Stimulated activated CD4-positive, alpha-beta T cell treated with anti-CD3 and anti-CD28 coated beads, Interleukin-15, amount 100 ng/mL, for 1 hour (primary cell): ENCODE measurements around the gene KRT3.
"Not testable (repeated sequence)": the region's sequence is repeated elsewhere in the genome, so short reads cannot be mapped to it uniquely, and the experiment has no call there.

Source experiments
- DNase-seq, 2 donors: peaks; one replicate each; pipeline ENCODE4 v3.0.0-alpha.2; 2020; ENCODE audit warnings: low read depth in 1 of 2, low spot score in 1 of 2

The KRT3 gene

GRCh38 chr12:52763036-52763659 is 32.8 kb downstream of the KRT3 start:
- no peak for DNase-seq

GRCh38 chr12:52761802-52762201 is 34.1 kb downstream of the KRT3 start:
- no peak for DNase-seq

- DNase-seq = not testable (repeated sequence)
Observed at GRCh38 chr12:52761218-52761617, 34.7 kb downstream of the KRT3 start.

- DNase-seq = no peak
Observed at GRCh38 chr12:52760623-52761022, 35.3 kb downstream of the KRT3 start.

- DNase-seq = no peak
Observed at GRCh38 chr12:52759695-52760094, 36.2 kb downstream of the KRT3 start.

- no peak for DNase-seq
Observed at GRCh38 chr12:52759218-52759617, 36.7 kb downstream of the KRT3 start.

- DNase-seq = no peak
Observed at GRCh38 chr12:52757449-52758176, 38.3 kb downstream of the KRT3 start.

- DNase-seq = no peak
Observed at GRCh38 chr12:52756281-52756960, 39.5 kb downstream of the KRT3 start.

GRCh38 chr12:52755533-52755932 is 40.4 kb downstream of the KRT3 start:
- no peak for DNase-seq

- DNase-seq = no peak
Observed at GRCh38 chr12:52754135-52754534, 41.8 kb downstream of the KRT3 start.

- DNase-seq = no peak
Observed at GRCh38 chr12:52753283-52753682, 42.6 kb downstream of the KRT3 start.

GRCh38 chr12:52752516-52752915 is 43.4 kb downstream of the KRT3 start:
- DNase-seq = no peak

- no peak for DNase-seq
Observed at GRCh38 chr12:52751795-52752194, 44.1 kb downstream of the KRT3 start.

- DNase-seq = not testable (repeated sequence)
Observed at GRCh38 chr12:52750532-52750931, 45.4 kb downstream of the KRT3 start.

- DNase-seq = no peak
Observed at GRCh38 chr12:52749827-52750226, 46.1 kb downstream of the KRT3 start.

GRCh38 chr12:52748578-52748977 is 47.3 kb downstream of the KRT3 start:
- no peak for DNase-seq

- DNase-seq = no peak
Observed at GRCh38 chr12:52745554-52745953, 50.4 kb downstream of the KRT3 start.

- no peak for DNase-seq
Observed at GRCh38 chr12:52744493-52745156, 51.3 kb downstream of the KRT3 start.

GRCh38 chr12:52742822-52743457 is 53.0 kb downstream of the KRT3 start:
- DNase-seq = no peak

- no peak for DNase-seq
Observed at GRCh38 chr12:52742196-52742580, 53.7 kb downstream of the KRT3 start.
